ENCODE data around the gene TBC1D24. TPM values are rescaled to one million over a fixed set of nuclear protein-coding genes. Genes with fewer than 3 reads are reported as not detected.
A peak's percentile ranks its signal among the peaks of the same experiment; 100 is the strongest.

The TBC1D24 gene
- total RNA-seq, 4 donors from 2014 or later, result 8.7 to 14.8 (median 9.9) TPM

DNA sequence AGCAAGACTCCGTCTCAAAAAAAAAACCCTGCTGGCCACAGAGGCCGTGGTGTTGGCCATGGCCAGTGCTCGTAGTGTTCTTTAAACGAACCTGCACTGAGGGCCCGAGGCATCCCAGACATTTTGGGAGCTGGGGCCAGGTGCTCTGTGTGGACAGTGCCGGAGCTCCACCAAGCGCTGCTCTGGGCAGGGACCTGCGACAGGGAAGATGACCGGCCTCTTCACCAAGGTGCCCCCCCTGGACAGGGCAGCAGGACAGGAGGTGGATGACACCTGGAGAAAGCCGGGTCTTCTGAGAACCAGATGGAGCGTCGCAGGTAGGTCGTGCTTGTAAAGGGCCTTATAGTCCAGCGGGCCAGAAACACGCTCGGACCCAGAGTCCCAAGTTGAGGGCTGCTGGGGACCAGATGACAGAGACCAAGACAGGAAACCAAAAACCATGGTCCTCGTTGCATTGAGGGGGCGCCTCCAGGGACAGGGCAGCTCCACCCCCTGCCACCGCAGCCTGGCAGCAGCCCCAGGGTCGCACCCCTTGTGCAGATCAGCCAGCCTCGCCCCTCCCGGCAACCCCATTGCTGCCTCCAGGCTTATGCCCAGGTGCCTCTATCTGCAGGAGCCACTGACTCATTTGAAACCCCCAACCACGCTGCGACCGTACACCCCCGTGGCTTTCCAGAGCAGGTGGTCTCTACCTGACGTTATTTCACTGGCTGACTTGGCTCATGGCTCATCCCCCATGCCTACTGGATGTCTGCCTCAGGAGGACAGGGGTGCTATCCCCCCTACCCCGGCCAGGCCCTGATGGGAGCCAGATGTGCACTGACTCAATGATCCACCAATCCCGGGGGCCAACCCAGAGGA is 8.0 kb upstream of the TBC1D24 start:
- no peak for TF ChIP-seq POLR2A (IDR thresholded peaks at IDR 0.05)
- TF ChIP-seq CTCF (IDR thresholded peaks at IDR 0.05 in 4 of 5, conservative IDR thresholded peaks at IDR 0.05 in 1 of 5), result peak in 1 of 5 experiments; percentile 7
- no peak for DNase-seq
- intact Hi-C loops (cut with DNase I; ENCODE audit: low total_unique reads), result loop anchor here (1.0 kb wide), 1 partner anchor 15 kb away; no protein-coding TSS in a partner anchor
- H3K36me3 ChIP-seq, result no peaks in the 10 kb centered on the region
- no peak overlapping the region for H3K27ac ChIP-seq
- peaks cover 21 to 30% (median 27%) of the 10 kb centered on the region in 3 donors for H3K27me3 ChIP-seq
- in situ Hi-C loops (cut with MboI; ENCODE audit: low sequenced_read_pairs in 4 of 4), result no loop called here
- no peaks in the 10 kb centered on the region for H3K9me3 ChIP-seq
- no peak for ATAC-seq
- peaks cover 18 to 33% of the 10 kb centered on the region in 2 donors for H3K4me1 ChIP-seq
- peak overlapping the region; percentile 20 to 59 (median 48) for H3K4me3 ChIP-seq

GRCh38 chr16:2467528-2468232 is 7.2 kb upstream of the TBC1D24 start:
- peak overlapping the region in 1 of 4 donors; percentile 32 for H3K27ac ChIP-seq
- peak; percentile 53 to 69 for TF ChIP-seq POLR2A (IDR thresholded peaks at IDR 0.05)
- no peak for TF ChIP-seq CTCF (IDR thresholded peaks at IDR 0.05 in 4 of 5, conservative IDR thresholded peaks at IDR 0.05 in 1 of 5)
- intact Hi-C loops (cut with DNase I; ENCODE audit: low total_unique reads) (loop anchor here (1.0 kb wide), 1 partner anchor 15 kb away; no protein-coding TSS in a partner anchor), in situ Hi-C loops (cut with MboI; ENCODE audit: low sequenced_read_pairs in 4 of 4) (no loop called here)
- no peaks in the 10 kb centered on the region for H3K9me3 ChIP-seq
- DNase-seq (peak; percentile 40 to 72), ATAC-seq (peak; percentile 57 to 62)
- peaks cover 20 to 34% of the 10 kb centered on the region in 2 donors for H3K4me1 ChIP-seq
- peak overlapping the region; percentile 37 to 59 (median 48) for H3K4me3 ChIP-seq
- H3K36me3 ChIP-seq, result no peaks in the 10 kb centered on the region
- H3K27me3 ChIP-seq, result peaks cover 29 to 38% (median 33%) of the 10 kb centered on the region in 3 donors

DNA sequence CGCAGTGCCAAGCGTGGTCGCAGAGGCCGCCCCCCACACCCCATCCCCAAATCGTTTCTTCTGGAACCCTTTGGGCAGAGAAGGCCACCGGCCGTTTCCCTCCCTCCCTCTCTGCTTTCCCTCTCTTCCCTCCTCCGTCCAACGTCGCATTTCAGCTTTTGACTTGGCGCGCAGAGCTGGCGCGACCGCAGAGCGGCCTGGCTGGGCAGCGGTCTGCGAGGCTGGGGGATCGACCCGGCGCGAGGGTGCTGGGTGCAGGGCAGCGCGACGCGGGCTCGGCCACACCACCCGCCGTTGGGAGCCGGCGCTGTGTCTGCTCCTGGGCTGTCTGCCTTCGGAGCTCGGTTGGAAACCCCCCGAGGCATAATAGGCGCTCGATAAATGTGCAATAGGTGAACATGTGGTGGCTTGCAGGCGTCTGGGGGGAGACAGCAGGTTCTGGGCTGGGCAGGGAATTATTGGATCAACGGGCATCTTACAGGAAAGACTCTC is 6.6 kb upstream of the TBC1D24 start:
- no peaks in the 10 kb centered on the region for H3K9me3 ChIP-seq
- no peak for TF ChIP-seq CTCF (IDR thresholded peaks at IDR 0.05 in 4 of 5, conservative IDR thresholded peaks at IDR 0.05 in 1 of 5)
- no peak for TF ChIP-seq POLR2A (IDR thresholded peaks at IDR 0.05)
- in situ Hi-C loops (cut with MboI; ENCODE audit: low sequenced_read_pairs in 4 of 4) (no loop called here), intact Hi-C loops (cut with DNase I; ENCODE audit: low total_unique reads) (no loop called here)
- H3K27ac ChIP-seq, result peak overlapping the region in 1 of 4 donors; percentile 7
- peaks cover 20 to 34% of the 10 kb centered on the region in 2 donors for H3K4me1 ChIP-seq
- DNase-seq (no peak), ATAC-seq (peak; percentile 29 to 32)
- no peaks in the 10 kb centered on the region for H3K36me3 ChIP-seq
- peaks cover 34 to 44% (median 39%) of the 10 kb centered on the region in 3 donors for H3K27me3 ChIP-seq
- peak overlapping the region; percentile 37 to 59 (median 48) for H3K4me3 ChIP-seq

DNA sequence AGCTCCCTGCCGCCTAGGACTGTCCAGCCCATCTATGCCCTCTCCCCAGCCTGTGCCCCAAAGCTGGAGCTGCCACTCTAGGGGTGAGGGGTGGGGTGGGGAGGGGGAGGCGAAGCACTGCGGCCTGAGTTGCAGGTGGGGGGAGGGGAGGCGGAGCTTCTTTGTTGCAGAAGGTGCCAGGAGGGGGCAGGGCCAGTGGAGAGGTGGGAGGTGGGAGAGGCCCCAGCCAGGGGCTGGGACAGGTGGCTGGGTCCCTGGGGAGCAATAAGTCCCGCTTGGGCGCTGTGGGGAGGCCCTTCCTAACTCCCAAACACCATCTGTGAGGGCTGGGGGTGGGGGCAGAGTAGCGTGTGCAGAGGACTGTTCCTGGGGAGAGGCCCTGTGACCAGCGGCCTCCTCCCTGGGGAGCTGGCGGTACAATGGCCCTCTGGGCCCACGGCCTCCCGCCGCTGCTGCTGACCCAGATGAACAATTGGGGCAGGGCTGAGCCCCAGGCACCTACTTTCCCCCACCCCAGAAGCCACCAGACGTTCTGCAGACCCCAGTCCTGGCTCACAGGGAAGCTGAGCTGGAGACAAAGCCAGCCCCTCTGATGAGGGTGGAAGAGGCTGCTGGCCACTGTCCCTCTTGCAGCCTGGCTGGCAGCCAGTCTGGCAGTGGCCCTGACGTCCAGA is 6.1 kb upstream of the TBC1D24 start:
- TF ChIP-seq CTCF (IDR thresholded peaks at IDR 0.05 in 4 of 5, conservative IDR thresholded peaks at IDR 0.05 in 1 of 5) (no peak), POLR2A (IDR thresholded peaks at IDR 0.05) (no peak)
- Histone ChIP-seq H3K27ac (peak overlapping the region in 1 of 4 donors; percentile 7), H3K4me1 (peaks cover 20 to 34% of the 10 kb centered on the region in 2 donors), H3K27me3 (peaks cover 36 to 46% (median 39%) of the 10 kb centered on the region in 3 donors), H3K4me3 (peak overlapping the region in 2 of 4 donors; percentile 13 to 47), H3K36me3 (no peaks in the 10 kb centered on the region), H3K9me3 (no peaks in the 10 kb centered on the region)
- in situ Hi-C loops (cut with MboI; ENCODE audit: low sequenced_read_pairs in 4 of 4) (no loop called here), intact Hi-C loops (cut with DNase I; ENCODE audit: low total_unique reads) (no loop called here)
- ATAC-seq (no peak), DNase-seq (no peak)
